Posterior cingulate gyrus (tissue), 11 donors: Measurements from ENCODE around the gene CDK5.

Experiments
- DNase-seq, 10 donors: peaks; one replicate each; pipeline versions ENCODE4 v3.0.0 to v3.0.0-alpha.2; 2020 to 2021; ENCODE audit warnings: mixed read lengths in 3 of 10
- intact Hi-C: fragments of 100-400 bp; cut with DNase I; formaldehyde crosslinking; loops from one replicate; pipeline ENCODE4 v1.15.1; 2023

CDK5 gene

DNA sequence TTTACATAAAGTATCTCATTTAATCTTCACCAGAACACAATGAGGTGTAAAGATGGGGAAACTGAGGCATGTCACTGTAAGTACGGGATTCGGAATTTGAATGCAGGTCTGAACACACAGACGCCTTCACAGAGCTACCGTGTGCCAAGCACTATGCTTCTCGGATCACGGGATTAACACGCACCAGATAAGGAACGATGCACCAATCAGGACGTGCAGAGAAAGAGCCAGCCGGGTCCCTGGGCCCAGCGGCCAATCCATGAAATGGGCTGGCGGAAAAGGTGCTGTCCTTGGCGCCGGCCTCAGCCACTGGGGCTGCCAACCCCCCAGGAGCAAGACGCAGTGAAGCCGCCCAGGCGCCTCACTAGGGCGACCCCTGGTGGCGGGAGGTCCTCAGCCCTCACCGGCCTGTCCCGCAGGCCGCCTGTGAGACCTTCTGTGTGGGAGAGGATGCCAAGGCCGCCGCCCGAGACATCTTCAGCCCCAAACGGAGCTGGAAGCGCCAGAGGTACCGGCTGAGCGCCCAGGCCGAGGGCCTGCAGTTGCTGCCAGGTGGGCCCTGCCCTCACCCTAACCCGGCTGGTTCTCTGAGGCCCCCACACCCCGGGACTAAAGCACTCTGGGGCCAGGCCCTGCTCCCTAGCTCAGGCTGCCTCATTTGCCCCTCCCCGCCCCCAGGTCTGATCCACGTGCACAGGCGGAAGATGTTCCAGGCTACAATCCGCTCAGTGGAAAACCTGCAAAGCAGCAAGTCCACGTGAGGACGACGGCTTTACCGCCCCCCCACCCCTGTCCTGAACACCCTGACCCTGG lies 49.0 kb downstream of the CDK5 start:
- intact Hi-C loops: no loop called here
- peak in 7 of 10 donors; percentile 37 to 93 (median 57) for DNase-seq

DNA sequence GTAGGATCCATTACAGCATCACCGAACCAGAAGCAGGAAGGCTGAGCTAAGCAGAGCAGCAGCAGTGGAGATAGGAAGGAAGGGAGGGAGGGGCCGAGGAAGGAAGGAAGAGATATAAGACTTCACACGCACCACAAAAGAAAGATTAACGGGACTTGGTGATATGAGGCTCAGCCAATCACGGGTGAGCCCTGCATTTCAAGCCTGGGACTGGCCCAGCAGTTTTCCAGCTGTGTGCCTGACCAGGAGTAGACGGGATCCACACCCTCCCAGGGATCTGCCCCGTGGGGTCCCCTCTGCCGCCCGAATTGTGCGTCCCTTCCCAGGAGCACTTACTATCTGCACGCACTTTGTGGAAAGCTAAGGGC lies 49.6 kb downstream of the CDK5 start:
- intact Hi-C loops: no loop called here
- DNase-seq: no peak

DNA sequence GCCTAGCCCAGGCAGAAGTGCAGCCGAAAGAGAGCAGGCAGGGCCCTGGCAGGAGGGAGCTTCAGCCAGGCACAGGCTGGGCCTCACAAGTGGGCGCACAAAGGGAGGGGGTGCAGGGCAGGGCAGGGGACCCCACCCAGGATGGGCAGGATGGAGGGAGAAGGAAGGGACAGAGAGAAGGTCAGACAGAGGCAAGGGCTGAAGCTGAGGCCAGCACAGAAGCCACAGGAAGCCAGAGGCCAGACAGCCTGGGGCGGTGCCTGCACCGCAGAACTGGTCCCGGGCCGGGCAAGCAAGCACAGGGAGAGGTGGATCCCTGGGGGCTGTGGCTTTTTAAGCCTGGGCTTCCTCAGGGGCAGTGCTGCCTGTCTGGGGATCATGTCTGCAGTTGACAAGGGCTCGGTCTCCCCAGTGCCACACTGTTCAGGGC lies 50.2 kb downstream of the CDK5 start:
- intact Hi-C loops: no loop called here
- peak in 1 of 10 donors; percentile 84 for DNase-seq

DNA sequence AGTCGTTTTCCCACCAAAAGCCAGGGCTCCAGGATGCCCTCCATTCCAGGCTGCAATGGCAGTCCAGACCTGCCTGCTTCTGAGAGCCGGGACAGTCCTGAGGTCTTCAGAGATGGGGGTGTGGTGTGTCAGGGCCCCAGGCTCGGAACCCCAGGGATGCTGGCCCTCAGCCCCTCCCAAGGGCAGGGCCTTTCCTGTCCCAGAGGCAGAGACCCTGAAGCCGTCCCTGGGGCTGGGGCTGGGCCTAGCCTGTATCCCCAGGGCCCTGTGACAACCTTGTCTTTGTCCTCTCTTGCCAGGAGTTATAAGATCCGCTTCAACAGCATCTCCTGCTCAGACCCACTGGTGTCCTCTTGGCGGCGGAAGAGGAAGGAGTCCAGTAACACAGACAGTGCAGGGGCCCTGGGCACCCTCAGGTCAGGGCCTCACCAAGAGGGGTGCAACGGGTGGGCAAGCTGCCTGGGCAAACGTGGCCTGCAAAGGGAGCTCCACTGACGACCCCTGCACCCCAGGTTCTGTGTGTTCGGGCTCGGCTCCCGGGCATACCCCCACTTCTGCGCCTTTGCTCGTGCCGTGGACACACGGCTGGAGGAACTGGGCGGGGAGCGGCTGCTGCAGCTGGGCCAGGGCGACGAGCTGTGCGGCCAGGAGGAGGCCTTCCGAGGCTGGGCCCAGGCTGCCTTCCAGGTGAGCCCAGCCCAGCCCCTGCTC lies 51.0 kb downstream of the CDK5 start:
- peak in 2 of 10 donors; percentile 64 to 79 for DNase-seq
- intact Hi-C loops: no loop called here

DNA sequence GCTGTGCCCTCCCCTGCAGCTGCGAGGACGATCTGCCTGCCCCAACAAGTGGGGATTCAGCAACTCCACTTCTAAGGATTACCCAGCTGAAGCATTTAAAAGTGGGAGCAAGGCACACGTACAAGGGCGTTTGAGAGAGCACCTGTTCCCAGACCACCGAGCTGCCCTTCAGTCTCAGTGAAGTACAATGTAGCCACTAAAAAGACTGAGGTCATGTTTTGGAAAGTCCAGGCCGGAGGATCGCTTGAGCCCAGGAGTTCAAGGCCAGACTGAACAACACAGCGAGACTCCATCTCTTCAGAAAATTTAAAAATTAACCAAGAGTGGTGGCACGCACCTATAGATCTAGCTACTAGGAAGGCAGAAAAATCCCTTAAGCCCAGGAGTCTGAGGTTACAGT lies 52.1 kb downstream of the CDK5 start:
- no peak for DNase-seq
- intact Hi-C loops: no loop called here
